Activated CD4-positive, alpha-beta T cell treated with anti-CD3 and anti-CD28 coated beads, Interleukin-2, amount 50 U/mL, for 16 hours (primary cell): ENCODE results near the gene COL4A6.

Experiments
- DNase-seq: peaks from one replicate; pipeline ENCODE4 v3.0.0-alpha.2; 2020

Gene COL4A6

GRCh38 chrX:108209006-108209554 is 229.1 kb downstream of the COL4A6 start:
- DNase-seq = no peak

- no peak for DNase-seq
Observed at GRCh38 chrX:108203540-108203939, 234.7 kb downstream of the COL4A6 start.

GRCh38 chrX:108199691-108200090 is 238.5 kb downstream of the COL4A6 start:
- peak; percentile 25 for DNase-seq

GRCh38 chrX:108199041-108199440 is 239.2 kb downstream of the COL4A6 start:
- no peak for DNase-seq

- DNase-seq = no peak
Observed at GRCh38 chrX:108198420-108198819, 239.8 kb downstream of the COL4A6 start.

GRCh38 chrX:108186811-108187210 is 251.4 kb downstream of the COL4A6 start:
- no peak for DNase-seq

- DNase-seq = no peak
Observed at GRCh38 chrX:108178143-108178498, 260.1 kb downstream of the COL4A6 start.

- no peak for DNase-seq
Observed at GRCh38 chrX:108177351-108178142, 260.7 kb downstream of the COL4A6 start.

GRCh38 chrX:108173874-108174273 is 264.3 kb downstream of the COL4A6 start:
- DNase-seq = no peak

- no peak for DNase-seq
Observed at GRCh38 chrX:108171671-108172070, 266.6 kb downstream of the COL4A6 start.

- no peak for DNase-seq
Observed at GRCh38 chrX:108169768-108170167, 268.5 kb downstream of the COL4A6 start.

- no peak for DNase-seq
Observed at GRCh38 chrX:108168961-108169740, 269.1 kb downstream of the COL4A6 start.

GRCh38 chrX:108167211-108167872 is 270.9 kb downstream of the COL4A6 start:
- no peak for DNase-seq

GRCh38 chrX:108165383-108166111 is 272.7 kb downstream of the COL4A6 start:
- DNase-seq = no peak

GRCh38 chrX:108163333-108164082 is 274.7 kb downstream of the COL4A6 start:
- no peak for DNase-seq

- DNase-seq = no peak
Observed at GRCh38 chrX:108162265-108162664, 276.0 kb downstream of the COL4A6 start.

GRCh38 chrX:108160309-108160708 is 277.9 kb downstream of the COL4A6 start:
- DNase-seq = no peak

GRCh38 chrX:108159028-108159670 is 279.1 kb downstream of the COL4A6 start:
- no peak for DNase-seq

GRCh38 chrX:108157628-108158027 is 280.6 kb downstream of the COL4A6 start:
- no peak for DNase-seq

- DNase-seq = no peak
Observed at GRCh38 chrX:108156934-108157466, 281.2 kb downstream of the COL4A6 start.

- DNase-seq = no peak
Observed at GRCh38 chrX:108156082-108156481, 282.1 kb downstream of the COL4A6 start.
